HG02642 (cell line): Measurements from ENCODE around the gene TRNP1.
"Not testable (repeated sequence)": the region's sequence is repeated elsewhere in the genome, so short reads cannot be mapped to it uniquely, and the experiment has no call there.

Source experiments
- ATAC-seq: cut with Tn5 transposase; IDR thresholded peaks from one replicate; pipeline ENCODE4 v1.9.1; 2021; ENCODE audit warnings: mild to moderate bottlenecking; ENCODE audit not compliant: unreplicated experiment, poor library complexity

The TRNP1 gene

GRCh38 chr1:26993237-26994019 is at the start of gene TRNP1:
TSS of gene TRNP1 (plus strand) at chr1:26993692. CDS start at chr1:26993787, 95 bp downstream.
- ATAC-seq: peak; percentile 58

- ATAC-seq: no peak
Measured at GRCh38 chr1:26945138-26945537, 48.4 kb upstream of the TRNP1 start.

- no peak for ATAC-seq
Measured at GRCh38 chr1:26945728-26946127, 47.8 kb upstream of the TRNP1 start.

- no peak for ATAC-seq
Measured at GRCh38 chr1:26946270-26946669, 47.2 kb upstream of the TRNP1 start.

- not testable (repeated sequence) for ATAC-seq
Measured at GRCh38 chr1:26948725-26949057, 44.8 kb upstream of the TRNP1 start.

- ATAC-seq: no peak
Measured at GRCh38 chr1:26949266-26949925, 44.1 kb upstream of the TRNP1 start.

- ATAC-seq: no peak
Measured at GRCh38 chr1:26949926-26950319, 43.6 kb upstream of the TRNP1 start.

GRCh38 chr1:26950602-26951001 is 42.9 kb upstream of the TRNP1 start:
- ATAC-seq: no peak

- no peak for ATAC-seq
Measured at GRCh38 chr1:26951216-26951615, 42.3 kb upstream of the TRNP1 start.

- ATAC-seq: no peak
Measured at GRCh38 chr1:26951821-26952497, 41.5 kb upstream of the TRNP1 start.

- no peak for ATAC-seq
Measured at GRCh38 chr1:26953374-26953773, 40.1 kb upstream of the TRNP1 start.

- no peak for ATAC-seq
Measured at GRCh38 chr1:26956321-26956720, 37.2 kb upstream of the TRNP1 start.

GRCh38 chr1:26957306-26957705 is 36.2 kb upstream of the TRNP1 start:
- no peak for ATAC-seq

GRCh38 chr1:26959270-26959669 is 34.2 kb upstream of the TRNP1 start:
- ATAC-seq: no peak

- no peak for ATAC-seq
Measured at GRCh38 chr1:26959722-26960624, 33.5 kb upstream of the TRNP1 start, which contains the start of gene KDF1. TSS of gene KDF1 (minus strand) at chr1:26960468. CDS start at chr1:26952380, 8,088 bp downstream.

GRCh38 chr1:26960625-26960966 is 32.9 kb upstream of the TRNP1 start:
- ATAC-seq: no peak

- ATAC-seq: no peak
Measured at GRCh38 chr1:26961826-26962225, 31.7 kb upstream of the TRNP1 start.

GRCh38 chr1:26965213-26965612 is 28.3 kb upstream of the TRNP1 start:
- ATAC-seq: no peak

- ATAC-seq: no peak
Measured at GRCh38 chr1:26965628-26966027, 27.9 kb upstream of the TRNP1 start.

- ATAC-seq: no peak
Measured at GRCh38 chr1:26970810-26971209, 22.7 kb upstream of the TRNP1 start.
